Nephron (organoid): Measurements from ENCODE around the gene HCN3.
"Not testable (repeated sequence)": the region's sequence is repeated elsewhere in the genome, so short reads cannot be mapped to it uniquely, and the experiment has no call there.

Experiments used
- H3K27ac Mint-ChIP-seq, 3 experiments: 2 replicates each; pipeline ENCODE4 v1.8.0; 2020; ENCODE audit warnings: mixed read lengths in 3 of 3, mild to moderate bottlenecking in 2 of 3, moderate library complexity in 1 of 3
- H3K27me3 Mint-ChIP-seq: 2 replicates; pipeline ENCODE4 v1.8.0; 2021; ENCODE audit warnings: low read depth, mild to moderate bottlenecking, moderate library complexity, mixed read lengths
- H3K36me3 Mint-ChIP-seq: 2 replicates; pipeline ENCODE4 v1.8.0; 2020; ENCODE audit warnings: low read depth, mixed read lengths
- H3K4me1 Mint-ChIP-seq: 2 replicates; pipeline ENCODE4 v1.8.0; 2020; ENCODE audit warnings: mixed read lengths
- H3K4me3 Mint-ChIP-seq, 3 experiments: 2 replicates each; pipeline ENCODE4 v1.8.0; 2020; ENCODE audit warnings: mild to moderate bottlenecking in 3 of 3, mixed read lengths in 3 of 3, moderate library complexity in 2 of 3
- H3K9me3 Mint-ChIP-seq: 2 replicates; pipeline ENCODE4 v1.8.0; 2020; ENCODE audit warnings: mixed read lengths
- TF ChIP-seq, protein P1 (sequence below), 3 experiments: fragments of 200-600 bp; sonication (generic); IDR thresholded peaks; one replicate each; pipeline ENCODE4 v1.5.0; 2021; ENCODE audit warnings: antibody characterized with exemption in 3 of 3; ENCODE audit not compliant: unreplicated experiment in 3 of 3

Gene HCN3

DNA sequence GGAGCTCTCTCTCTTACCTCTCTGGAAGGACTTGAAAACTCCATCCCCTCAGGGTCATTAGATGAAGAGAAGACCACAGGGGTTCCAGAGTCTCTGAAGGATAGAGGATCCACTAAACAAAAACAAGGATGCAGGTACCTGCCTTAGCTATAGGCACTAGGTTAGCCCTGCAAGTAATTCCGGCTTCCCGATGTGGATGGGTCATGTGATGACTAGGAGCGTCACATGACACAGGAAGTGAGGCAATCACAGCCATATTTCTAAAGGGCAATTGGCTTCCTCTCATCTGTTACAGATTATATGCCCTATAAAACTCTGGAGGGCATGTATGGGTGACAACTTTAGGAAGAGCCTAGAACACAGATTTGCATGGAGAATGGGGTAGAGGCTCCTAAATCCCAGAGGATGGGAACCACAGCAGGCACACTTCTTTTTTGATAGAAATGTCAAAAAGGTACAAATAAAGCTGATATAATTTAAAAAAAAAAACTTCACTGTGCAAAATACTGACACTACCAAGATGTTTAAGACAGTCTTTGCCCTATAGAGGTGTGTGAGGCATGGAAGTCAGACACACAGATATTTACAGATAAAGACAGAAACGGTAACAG is 36.1 kb upstream of the HCN3 start:
- peak overlapping the region; percentile 77 to 80 (median 79) for H3K4me3 Mint-ChIP-seq
- H3K36me3 Mint-ChIP-seq = peaks cover 13% of the 10 kb centered on the region
- TF ChIP-seq, protein P1, sequence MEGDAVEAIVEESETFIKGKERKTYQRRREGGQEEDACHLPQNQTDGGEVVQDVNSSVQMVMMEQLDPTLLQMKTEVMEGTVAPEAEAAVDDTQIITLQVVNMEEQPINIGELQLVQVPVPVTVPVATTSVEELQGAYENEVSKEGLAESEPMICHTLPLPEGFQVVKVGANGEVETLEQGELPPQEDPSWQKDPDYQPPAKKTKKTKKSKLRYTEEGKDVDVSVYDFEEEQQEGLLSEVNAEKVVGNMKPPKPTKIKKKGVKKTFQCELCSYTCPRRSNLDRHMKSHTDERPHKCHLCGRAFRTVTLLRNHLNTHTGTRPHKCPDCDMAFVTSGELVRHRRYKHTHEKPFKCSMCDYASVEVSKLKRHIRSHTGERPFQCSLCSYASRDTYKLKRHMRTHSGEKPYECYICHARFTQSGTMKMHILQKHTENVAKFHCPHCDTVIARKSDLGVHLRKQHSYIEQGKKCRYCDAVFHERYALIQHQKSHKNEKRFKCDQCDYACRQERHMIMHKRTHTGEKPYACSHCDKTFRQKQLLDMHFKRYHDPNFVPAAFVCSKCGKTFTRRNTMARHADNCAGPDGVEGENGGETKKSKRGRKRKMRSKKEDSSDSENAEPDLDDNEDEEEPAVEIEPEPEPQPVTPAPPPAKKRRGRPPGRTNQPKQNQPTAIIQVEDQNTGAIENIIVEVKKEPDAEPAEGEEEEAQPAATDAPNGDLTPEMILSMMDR (IDR thresholded peaks at IDR 0.05; ENCODE audit: unreplicated experiment in 3 of 3) = no peak
- H3K9me3 Mint-ChIP-seq = no peaks in the 10 kb centered on the region
- peak overlapping the region; percentile 88 to 92 (median 91) for H3K27ac Mint-ChIP-seq
- H3K4me1 Mint-ChIP-seq = peaks cover 19% of the 10 kb centered on the region
- peaks cover 7% of the 10 kb centered on the region for H3K27me3 Mint-ChIP-seq

DNA sequence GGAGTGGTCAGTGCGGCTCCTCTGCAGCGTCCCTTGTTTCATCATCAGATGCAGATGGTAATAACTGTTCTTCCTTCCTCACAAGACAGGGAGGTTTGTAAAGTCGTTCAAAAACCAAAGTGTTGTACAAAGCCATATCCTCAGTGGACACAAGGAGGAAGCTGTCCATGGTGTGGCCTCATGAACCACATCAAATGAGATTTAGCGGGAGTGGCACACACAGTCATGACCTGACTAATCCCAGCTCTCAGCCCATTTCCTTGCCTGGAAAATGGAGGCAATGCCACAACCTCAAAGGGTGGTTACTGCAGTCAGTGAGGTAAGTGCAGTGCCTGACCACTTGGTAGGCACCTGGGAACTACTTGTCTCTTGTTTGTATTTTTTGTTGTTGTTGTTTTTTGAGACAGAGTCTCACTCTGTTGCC is 35.4 kb upstream of the HCN3 start:
- TF ChIP-seq, protein P1 (IDR thresholded peaks at IDR 0.05; ENCODE audit: unreplicated experiment in 3 of 3) = no peak
- Mint-ChIP-seq H3K4me3 (peak overlapping the region; percentile 24 to 80 (median 51)), H3K9me3 (no peaks in the 10 kb centered on the region), H3K4me1 (peaks cover 19% of the 10 kb centered on the region), H3K36me3 (peaks cover 13% of the 10 kb centered on the region), H3K27me3 (peaks cover 7% of the 10 kb centered on the region), H3K27ac (peak overlapping the region; percentile 88 to 92 (median 91))

DNA sequence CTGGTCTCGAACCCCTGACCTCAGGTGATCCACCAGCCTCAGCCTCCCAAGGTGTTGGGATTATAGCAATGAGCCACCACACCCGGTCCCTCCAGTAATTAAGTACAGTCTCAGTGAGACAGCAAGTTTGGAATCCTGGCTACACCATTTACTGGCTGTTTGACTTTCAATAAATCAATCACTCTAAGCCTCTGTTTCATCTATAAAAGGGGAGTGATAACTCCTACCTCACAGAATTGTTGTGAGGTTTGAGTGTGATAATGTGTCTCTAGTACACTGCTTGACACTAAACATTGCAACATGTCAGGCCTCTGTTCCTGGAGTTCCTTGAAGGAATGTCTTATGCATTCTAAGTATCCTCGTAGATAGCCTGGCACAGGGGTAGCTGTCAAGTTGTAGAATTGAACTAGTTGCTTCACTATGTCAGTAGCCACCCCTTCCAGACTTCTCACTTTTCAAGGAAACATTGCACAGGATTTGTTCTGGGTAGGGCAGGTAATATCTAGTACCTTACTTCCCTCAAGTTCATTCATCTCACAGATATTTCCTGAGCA is 34.4 kb upstream of the HCN3 start:
- peaks cover 19% of the 10 kb centered on the region for H3K4me1 Mint-ChIP-seq
- no peaks in the 10 kb centered on the region for H3K9me3 Mint-ChIP-seq
- peaks cover 7% of the 10 kb centered on the region for H3K27me3 Mint-ChIP-seq
- peak overlapping the region; percentile 24 to 90 (median 82) for H3K27ac Mint-ChIP-seq
- H3K4me3 Mint-ChIP-seq = peak overlapping the region; percentile 75 to 80 (median 79)
- TF ChIP-seq, protein P1 (IDR thresholded peaks at IDR 0.05; ENCODE audit: unreplicated experiment in 3 of 3) = no peak
- peaks cover 16% of the 10 kb centered on the region for H3K36me3 Mint-ChIP-seq

DNA sequence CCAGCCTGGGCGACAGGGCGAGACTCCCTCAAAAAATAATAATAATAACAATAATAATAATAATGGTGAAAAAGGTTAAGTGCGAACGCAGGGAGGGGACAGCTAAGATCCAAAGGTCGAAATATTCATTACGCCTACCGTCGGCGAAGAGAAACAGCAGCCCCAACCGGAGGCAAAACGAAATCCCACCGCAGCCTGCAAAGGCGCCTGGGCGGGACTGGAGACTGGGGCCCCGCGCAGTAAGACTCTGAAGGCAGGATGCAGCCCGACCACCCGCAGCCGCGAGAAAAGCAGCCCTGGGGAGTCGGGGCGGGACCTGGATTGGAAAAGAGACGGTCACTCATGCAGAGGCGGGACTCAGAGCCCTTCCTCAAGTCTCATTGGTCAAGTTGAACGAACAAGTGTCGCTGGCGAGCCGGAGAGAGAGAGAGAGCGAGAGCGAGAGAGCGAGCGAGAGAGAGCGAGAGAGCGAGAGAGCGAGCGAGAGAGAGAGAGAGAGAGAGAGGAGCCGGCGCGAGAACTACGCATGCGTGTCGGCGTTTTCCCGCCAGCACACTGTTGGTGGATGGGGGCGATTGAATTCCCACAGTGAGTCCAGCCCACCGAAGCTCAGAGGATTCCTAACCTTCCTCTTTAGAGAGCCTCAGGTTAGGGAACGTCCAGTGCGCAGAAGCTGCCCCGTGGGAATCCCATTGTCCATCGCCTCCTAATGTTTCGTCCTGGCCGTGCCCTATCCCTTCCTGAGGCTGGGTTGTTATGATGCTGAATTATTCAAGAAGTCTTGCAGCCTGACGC is 32.7 kb upstream of the HCN3 start:
- H3K9me3 Mint-ChIP-seq = no peaks in the 10 kb centered on the region
- H3K27me3 Mint-ChIP-seq = peaks cover 7% of the 10 kb centered on the region
- TF ChIP-seq, protein P1 (IDR thresholded peaks at IDR 0.05; ENCODE audit: unreplicated experiment in 3 of 3) = peak; percentile 21 to 46 (median 36)
- peak overlapping the region; percentile 75 to 80 (median 79) for H3K4me3 Mint-ChIP-seq
- H3K36me3 Mint-ChIP-seq = peaks cover 16% of the 10 kb centered on the region
- H3K4me1 Mint-ChIP-seq = peaks cover 19% of the 10 kb centered on the region
- peak overlapping the region; percentile 53 to 86 (median 81) for H3K27ac Mint-ChIP-seq

DNA sequence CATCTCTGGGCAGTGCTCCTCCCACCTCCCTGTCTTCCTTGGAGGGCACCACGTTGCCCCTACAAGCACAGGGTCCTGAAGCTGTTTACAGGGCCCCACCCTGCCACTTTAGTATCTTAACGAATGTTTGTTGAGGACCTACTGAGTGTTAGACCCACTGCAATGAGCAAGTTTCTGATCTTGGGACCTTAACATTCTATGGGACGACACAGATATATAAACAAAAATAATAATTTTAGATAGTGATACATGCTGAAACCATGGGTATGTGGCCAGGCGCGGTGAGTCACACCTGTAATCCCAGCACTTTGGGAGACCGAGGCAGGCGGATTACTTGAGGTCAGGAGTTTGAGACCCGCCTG is 32.1 kb upstream of the HCN3 start:
- Mint-ChIP-seq H3K4me3 (peak overlapping the region; percentile 75 to 80 (median 79)), H3K27ac (peak overlapping the region; percentile 53 to 86 (median 81)), H3K4me1 (peaks cover 19% of the 10 kb centered on the region), H3K9me3 (no peaks in the 10 kb centered on the region), H3K27me3 (peaks cover 7% of the 10 kb centered on the region), H3K36me3 (peaks cover 16% of the 10 kb centered on the region)
- TF ChIP-seq, protein P1 (IDR thresholded peaks at IDR 0.05; ENCODE audit: unreplicated experiment in 3 of 3) = no peak

DNA sequence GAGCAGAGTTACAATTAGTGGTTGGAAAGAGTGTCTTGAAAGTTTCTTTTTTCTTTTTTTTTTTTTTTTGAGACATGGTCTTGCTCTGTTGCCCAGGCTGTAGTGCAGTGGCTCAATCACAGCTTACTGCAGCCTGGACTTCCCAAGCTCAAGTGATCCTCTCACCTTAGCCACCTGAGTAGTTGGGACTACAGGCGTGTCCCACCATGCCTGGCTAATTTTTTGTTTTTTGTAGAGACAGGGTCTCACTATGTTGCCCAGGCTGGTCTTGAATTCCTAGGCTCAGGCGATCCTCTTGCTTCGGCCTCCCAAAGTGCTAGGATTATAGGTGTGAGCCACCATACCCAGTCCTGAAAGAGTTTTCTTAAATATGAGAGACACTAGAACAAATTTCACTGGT is 30.5 kb upstream of the HCN3 start:
- not testable (repeated sequence) for H3K27ac Mint-ChIP-seq, H3K4me3 Mint-ChIP-seq, H3K9me3 Mint-ChIP-seq, H3K27me3 Mint-ChIP-seq
- Mint-ChIP-seq H3K36me3 (peaks cover 16% of the 10 kb centered on the region), H3K4me1 (peaks cover 12% of the 10 kb centered on the region)
